HL-60 (cell line): ENCODE data around the gene GRIN2D.
"Not testable (repeated sequence)": the region's sequence is repeated elsewhere in the genome, so short reads cannot be mapped to it uniquely, and the experiment has no call there.

Experiments used
- CTCF ChIP-seq: IDR thresholded peaks from one replicate; pipeline ENCODE4 v1.5.1; 2011; ENCODE audit warnings: low read length, control low read depth, inconsistent platforms; ENCODE audit not compliant: insufficient read depth
- POLR2AphosphoS5 ChIP-seq: IDR thresholded peaks from 2 replicates; pipeline ENCODE4 v1.6.1; 2012; ENCODE audit warnings: low read depth

DNA sequence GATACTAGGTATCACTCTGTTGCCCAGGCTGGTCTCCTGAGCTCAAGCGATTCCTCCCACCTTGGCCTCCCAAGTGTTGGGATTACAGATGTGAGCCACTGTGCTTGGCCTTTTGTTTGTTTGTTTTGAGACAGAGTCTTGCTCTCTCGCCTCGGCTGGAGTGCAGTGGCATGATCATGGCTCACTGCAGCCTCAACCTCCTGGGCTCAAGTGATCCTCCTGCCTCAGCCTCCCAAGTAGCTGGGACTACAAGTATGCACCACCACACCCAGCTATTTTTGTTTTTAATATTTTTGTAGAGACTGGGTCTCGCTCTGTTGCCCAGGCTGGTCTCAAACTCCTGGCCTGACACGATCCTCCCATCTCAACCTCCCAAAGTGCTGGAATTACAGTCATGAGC lies 21.7 kb upstream of the GRIN2D start:
- TF ChIP-seq CTCF, POLR2AphosphoS5: not testable (repeated sequence)
